Heart left ventricle (tissue), 16 donors: Measurements from ENCODE around the gene ADGRV1. TPM values are rescaled to one million over a fixed set of nuclear protein-coding genes. Genes with fewer than 3 reads are reported as not detected.

Source experiments
- ATAC-seq, 4 donors: fragments of 200-7000 bp; cut with Tn5 transposase; one replicate each; pipeline ENCODE4 v1.9.1; 2020 to 2022; ENCODE audit warnings: moderate library complexity in 4 of 4, mild to moderate bottlenecking in 3 of 4, moderate number of reproducible peaks in 1 of 4
- DNase-seq, 5 donors: peaks; one replicate each; pipeline ENCODE4 v3.0.0-alpha.2; 2020
- H3K27ac ChIP-seq, 12 donors: fragments of 200-600 bp; sonication (generic) in 4 of 12; one replicate each; pipeline versions ENCODE4 v1.5.0 to v1.8.0; 2016 to 2022; ENCODE audit warnings: mild to moderate bottlenecking in 2 of 12
- H3K27me3 ChIP-seq, 9 donors: fragments of 200-600 bp; sonication (generic) in 2 of 9; one replicate each; pipeline versions ENCODE4 v1.5.1 to v1.8.0; 2016 to 2022; ENCODE audit warnings: mild to moderate bottlenecking in 3 of 9
- H3K36me3 ChIP-seq, 9 donors: fragments of 200-600 bp; sonication (generic) in 2 of 9; one replicate each; pipeline versions ENCODE4 v1.5.0 to v1.8.0; 2018 to 2022; ENCODE audit warnings: mild to moderate bottlenecking in 2 of 9
- H3K4me1 ChIP-seq, 12 donors: fragments of 200-600 bp; sonication (generic) in 4 of 12; one replicate each; pipeline versions ENCODE4 v1.5.0 to v1.8.0; 2016 to 2022; ENCODE audit warnings: mild to moderate bottlenecking in 3 of 12
- H3K4me3 ChIP-seq, 12 donors: fragments of 200-600 bp; sonication (generic) in 4 of 12; one replicate each; pipeline versions ENCODE4 v1.5.0 to v1.8.0; 2017 to 2022; ENCODE audit warnings: mild to moderate bottlenecking in 9 of 12, moderate library complexity in 4 of 12
- H3K9me3 ChIP-seq, 12 donors: fragments of 200-600 bp; sonication (generic) in 4 of 12; one replicate each; pipeline versions ENCODE4 v1.5.0 to v1.8.0; 2016 to 2022; ENCODE audit warnings: mild to moderate bottlenecking in 1 of 12
- CTCF ChIP-seq, 12 donors: fragments of 200-600 bp; sonication (generic) in 4 of 12; IDR thresholded peaks; one replicate each; pipeline versions ENCODE4 v1.5.0 to v1.8.0; 2018 to 2022; ENCODE audit warnings: antibody characterized with exemption in 12 of 12, mild to moderate bottlenecking in 5 of 12
- POLR2A ChIP-seq, 2 donors: fragments of 450-650 bp; IDR thresholded peaks; one replicate each; pipeline ENCODE4 v1.6.1; 2017; ENCODE audit warnings: antibody characterized with exemption in 2 of 2, mild to moderate bottlenecking in 2 of 2, moderate library complexity in 2 of 2
- WGBS, 4 donors: extraction: QIAGEN DNeasy Blood & Tissue Kit in 2 of 4; methylation state at CpG; one replicate each; pipeline versions ENCODE4 v1.1.5 to v1.1.7; 2013 to 2018; 5-methylcytosine and 5-hydroxymethylcytosine counted together
- intact Hi-C, 10 donors: fragments of 100-400 bp; cut with DNase I; formaldehyde crosslinking; loops; one replicate each; pipeline versions ENCODE4 v1.11.1 to v1.14.2; 2022
- polyA plus RNA-seq, 2 donors: library from polyadenylated mRNA; stranded (reverse); fragments of 200-250 nt; gene quantifications; one replicate each; pipeline ENCODE4 v1.2.3, GENCODE V29; 2013
- total RNA-seq, 9 donors: library from RNA; depleted of rRNA in 2 of 9; stranded (reverse); fragments of >200 nt in 2 of 9; fragmentation: NEBNext Ultra II Directional in 3 of 9; extraction: Animal tissue kit (Norgen Biotek cat#: 25700) in 3 of 9; gene quantifications; one replicate each; pipeline versions ENCODE4 v1.1.0 to v1.2.4, GENCODE V29; 2016 to 2023
- donor health status: ischemic (EF 13 %, LVEDD 7.1; RV severe dilation, severe dysfunction).
- donor health status: healthy with polysubstance abuse.
- donor health status: DM: no; HTN: yes; CAD: no.
- donor health status: DM: no; HTN: no; CAD: no.
- donor health status: ischemic (EF 25% LVEDD 6.9; RV normal size, moderate dysfunction).
- donor health status: ischemic (EF 25% LVEDD 5.7; RV mildly dilated, moderate dysfunction).
- donor health status: healthy.
- donor health status: DM: yes; HTN: yes; CAD: no.
- donor health status: ischemic (EF 35%, LVEDD 5.7; RV mildly dilated, moderate dysfunction).
- donor health status: nonischemic (EF 11% LVEDD 7.7; RV severe dilation, severe dysfunction).
- donor health status: DM: yes; HTN: yes; CAD: no.
- donor health status: PGD.
- donor health status: ischemic (EF 29% LVEDD 5.4; RV normal size, mild dysfunction).
- donor health status: nonischemic (EF 23%, LVEDD 6.1; RV moderate dilation, normal function).

Gene ADGRV1
- total and polyA plus RNA-seq, 11 donors: 0.25 to 0.29 TPM; not detected in 9

DNA sequence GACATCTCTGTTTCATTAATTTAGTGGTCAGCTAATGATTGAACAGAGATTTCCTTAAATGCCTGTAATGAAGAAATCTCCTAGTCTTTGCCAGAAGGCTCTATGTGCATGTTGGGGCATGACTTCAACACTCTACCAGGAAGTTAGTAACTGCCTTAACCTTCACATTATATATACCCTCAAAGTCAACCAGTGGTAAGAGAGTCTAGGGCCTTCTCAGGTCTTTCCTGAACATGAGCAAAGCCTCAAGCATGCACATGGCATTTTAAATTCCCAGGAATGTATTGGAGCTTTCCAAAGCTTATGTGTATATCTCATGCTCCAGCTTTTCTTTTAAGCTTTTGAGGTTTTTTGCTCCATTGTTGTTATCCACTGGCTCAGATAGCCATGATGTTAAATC lies 436.2 kb downstream of the ADGRV1 start:
- H3K4me3 ChIP-seq: no peak overlapping the region
- H3K4me1 ChIP-seq: no peaks in the 10 kb centered on the region
- DNase-seq (no peak), ATAC-seq (no peak)
- no peaks in the 10 kb centered on the region for H3K36me3 ChIP-seq
- H3K27ac ChIP-seq: no peak overlapping the region
- H3K9me3 ChIP-seq: peaks cover 0 to 17% (median 0%) of the 10 kb centered on the region in 12 donors
- intact Hi-C loops: no loop called here
- TF ChIP-seq POLR2A (IDR thresholded peaks at IDR 0.05): no peak
- TF ChIP-seq CTCF (IDR thresholded peaks at IDR 0.05): no peak
- H3K27me3 ChIP-seq: no peaks in the 10 kb centered on the region

- ATAC-seq (no peak), DNase-seq (no peak)
- Histone ChIP-seq H3K4me1 (no peaks in the 10 kb centered on the region), H3K27ac (no peak overlapping the region), H3K4me3 (no peak overlapping the region), H3K27me3 (no peaks in the 10 kb centered on the region), H3K9me3 (peaks cover 0 to 17% (median 0%) of the 10 kb centered on the region in 12 donors), H3K36me3 (no peaks in the 10 kb centered on the region)
- TF ChIP-seq CTCF (IDR thresholded peaks at IDR 0.05): no peak
- no peak for TF ChIP-seq POLR2A (IDR thresholded peaks at IDR 0.05)
- 82 to 86% (median 84%) methylated on average over 3 of the region's 3 CpGs for WGBS, 4 donors
- intact Hi-C loops: no loop called here
Observed at GRCh38 chr5:90996089-90996488, 437.5 kb downstream of the ADGRV1 start.

- 91 to 95% (median 93%) methylated on average over 4 of the region's 4 CpGs for WGBS, 4 donors
- ATAC-seq (no peak), DNase-seq (no peak)
- TF ChIP-seq CTCF (IDR thresholded peaks at IDR 0.05) (no peak), POLR2A (IDR thresholded peaks at IDR 0.05) (no peak)
- no peak overlapping the region for H3K4me3 ChIP-seq
- no peak overlapping the region for H3K27ac ChIP-seq
- peaks cover 0 to 17% (median 0%) of the 10 kb centered on the region in 12 donors for H3K9me3 ChIP-seq
- intact Hi-C loops: no loop called here
- no peaks in the 10 kb centered on the region for H3K4me1 ChIP-seq
- no peaks in the 10 kb centered on the region for H3K27me3 ChIP-seq
- no peaks in the 10 kb centered on the region for H3K36me3 ChIP-seq
Observed at GRCh38 chr5:90997082-90997481, 438.5 kb downstream of the ADGRV1 start.

- 86 to 96% (median 89%) methylated on average over 1 of the region's 1 CpG for WGBS, 4 donors
- intact Hi-C loops: no loop called here
- ATAC-seq: no peak
Observed at GRCh38 chr5:91000743-91001142, 442.1 kb downstream of the ADGRV1 start.

DNA sequence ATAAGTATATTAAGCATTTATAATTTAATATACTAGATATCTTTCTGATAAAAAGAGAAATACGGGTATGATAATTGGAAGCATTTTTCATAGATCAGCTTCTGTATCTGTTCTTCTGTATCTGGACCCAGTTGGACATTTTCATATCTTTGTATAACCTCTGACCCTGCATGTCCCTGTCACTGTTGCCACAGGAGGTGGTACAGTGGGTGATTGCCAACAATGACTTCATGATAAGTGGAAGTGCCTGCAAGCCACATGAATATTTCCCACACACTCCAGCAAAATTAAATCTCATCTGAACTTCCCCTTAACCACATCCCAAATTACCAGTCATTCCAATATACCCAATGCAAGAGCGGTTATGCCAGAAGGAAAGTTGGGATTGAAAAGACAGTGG lies 448.1 kb downstream of the ADGRV1 start:
- ATAC-seq: no peak
- H3K4me1 ChIP-seq: peaks cover 0 to 7% (median 0%) of the 10 kb centered on the region in 12 donors
- intact Hi-C loops: no loop called here
- no peak overlapping the region for H3K27ac ChIP-seq
- 93 to 96% (median 94%) methylated on average over 2 of the region's 2 CpGs for WGBS, 4 donors
- no peak for DNase-seq
- TF ChIP-seq POLR2A (IDR thresholded peaks at IDR 0.05) (no peak), CTCF (IDR thresholded peaks at IDR 0.05) (no peak)
- H3K36me3 ChIP-seq: no peaks in the 10 kb centered on the region
- no peak overlapping the region for H3K4me3 ChIP-seq
- no peaks in the 10 kb centered on the region for H3K27me3 ChIP-seq
- H3K9me3 ChIP-seq: no peaks in the 10 kb centered on the region

More at GRCh38 chr5:91000743-91001142, 442.1 kb downstream of the ADGRV1 start:
- Histone ChIP-seq H3K27me3 (no peaks in the 10 kb centered on the region), H3K4me1 (peaks cover 0 to 7% (median 0%) of the 10 kb centered on the region in 12 donors), H3K9me3 (peaks cover 0 to 6% (median 0%) of the 10 kb centered on the region in 12 donors), H3K4me3 (no peak overlapping the region), H3K27ac (no peak overlapping the region), H3K36me3 (no peaks in the 10 kb centered on the region)
- no peak for DNase-seq
- no peak for TF ChIP-seq POLR2A (IDR thresholded peaks at IDR 0.05)
